ENCODE results near the gene DYRK2.

- TF ChIP-seq CTCF (IDR thresholded peaks at IDR 0.05; ENCODE audit: insufficient read depth, low read length, poor library complexity, severe bottlenecking) = no peak
- TF ChIP-seq EZH2phosphoT487 (conservative IDR thresholded peaks at IDR 0.05; ENCODE audit: low read length) = no peak
These were observed 44.4 kb downstream of the DYRK2 start for GRCh38 chr12:67692966-67693365.

Data from SU-DHL-6 (cell line).